ENCODE data around the gene PRDM16. TPM values are rescaled to one million over a fixed set of nuclear protein-coding genes. Genes with fewer than 3 reads are reported as not detected.
A peak's percentile ranks its signal among the peaks of the same experiment; 100 is the strongest.

Gene PRDM16
- 0.16 and 0.21 TPM in 2 replicates for polyA plus RNA-seq
- polyA minus RNA-seq: 2.7 and 5.1 TPM in 2 replicates

GRCh38 chr1:3068564-3069431, at the start of gene PRDM16:
PRDM16 (plus strand) TSS chr1:3069203; CDS start chr1:3069260, 57 bp downstream.
- Histone ChIP-seq H3K27ac (ENCODE audit: low read length) (no peak within 1 kb of the TSS), H3K4me2 (ENCODE audit: low read length) (peak within 1 kb of the TSS; percentile 48), H3K9me2 (ENCODE audit: insufficient read depth, low read length) (no peaks in the 10 kb centered on the region), H3K9me3 (ENCODE audit: low read length) (no peaks in the 10 kb centered on the region), H3K9ac (ENCODE audit: low read length) (peak within 1 kb of the TSS; percentile 58), H3K4me3 (ENCODE audit: low read length) (peak within 1 kb of the TSS; percentile 71), H3F3A (ENCODE audit: insufficient read depth, low read length, poor library complexity, severe bottlenecking) (no peaks in the 10 kb centered on the region), H3K36me3 (ENCODE audit: insufficient read depth, low read length) (no peaks in the 10 kb centered on the region), H3K79me2 (replicated peaks; ENCODE audit: insufficient read depth, low read length) (peaks cover 80% of the 10 kb centered on the region), H3K27me3 (ENCODE audit: insufficient read depth, low read depth, low read length) (peaks cover 54% of the 10 kb centered on the region), H2AFZ (ENCODE audit: low read depth, low read length) (no peak within 1 kb of the TSS), H4K20me1 (ENCODE audit: insufficient read depth) (no peaks in the 10 kb centered on the region)
- TF ChIP-seq EZH2 (IDR thresholded peaks at IDR 0.05; ENCODE audit: borderline replicate concordance, insufficient read depth, low read length, poor library complexity, severe bottlenecking) (peak; percentile 72), POLR2AphosphoS5 (IDR thresholded peaks at IDR 0.05) (no peak), RAD21 (conservative IDR thresholded peaks at IDR 0.05) (no peak), EP300 (conservative IDR thresholded peaks at IDR 0.05; ENCODE audit: poor library complexity, severe bottlenecking) (no peak), REST (IDR thresholded peaks at IDR 0.05; ENCODE audit: borderline replicate concordance) (no peak), CTCF (IDR thresholded peaks at IDR 0.05; ENCODE audit: poor library complexity, severe bottlenecking) (no peak), SMC3 (conservative IDR thresholded peaks at IDR 0.05; ENCODE audit: poor library complexity) (peak; percentile 15), TAF1 (IDR thresholded peaks at IDR 0.05; ENCODE audit: low read depth) (no peak), MXI1 (conservative IDR thresholded peaks at IDR 0.05; ENCODE audit: poor library complexity, severe bottlenecking) (no peak)

- TF ChIP-seq EZH2 (IDR thresholded peaks at IDR 0.05; ENCODE audit: borderline replicate concordance, insufficient read depth, low read length, poor library complexity, severe bottlenecking): no peak
- TF ChIP-seq TAF1 (IDR thresholded peaks at IDR 0.05; ENCODE audit: low read depth): no peak
- no peak for TF ChIP-seq MXI1 (conservative IDR thresholded peaks at IDR 0.05; ENCODE audit: poor library complexity, severe bottlenecking)
- TF ChIP-seq REST (IDR thresholded peaks at IDR 0.05; ENCODE audit: borderline replicate concordance): no peak
- TF ChIP-seq CTCF (IDR thresholded peaks at IDR 0.05; ENCODE audit: poor library complexity, severe bottlenecking): no peak
- no peak for TF ChIP-seq SMC3 (conservative IDR thresholded peaks at IDR 0.05; ENCODE audit: poor library complexity)
- no peak for TF ChIP-seq EP300 (conservative IDR thresholded peaks at IDR 0.05; ENCODE audit: poor library complexity, severe bottlenecking)
- no peak for TF ChIP-seq RAD21 (conservative IDR thresholded peaks at IDR 0.05)
- no peak for TF ChIP-seq POLR2AphosphoS5 (IDR thresholded peaks at IDR 0.05)
- Histone ChIP-seq H3K27ac (ENCODE audit: low read length) (no peak overlapping the region), H3K79me2 (replicated peaks; ENCODE audit: insufficient read depth, low read length) (no peaks in the 10 kb centered on the region), H3K9ac (ENCODE audit: low read length) (no peak overlapping the region), H3F3A (ENCODE audit: insufficient read depth, low read length, poor library complexity, severe bottlenecking) (no peaks in the 10 kb centered on the region), H3K9me2 (ENCODE audit: insufficient read depth, low read length) (no peaks in the 10 kb centered on the region), H3K4me2 (ENCODE audit: low read length) (no peak overlapping the region), H3K27me3 (ENCODE audit: insufficient read depth, low read depth, low read length) (no peaks in the 10 kb centered on the region), H3K36me3 (ENCODE audit: insufficient read depth, low read length) (no peaks in the 10 kb centered on the region), H4K20me1 (ENCODE audit: insufficient read depth) (no peaks in the 10 kb centered on the region), H3K9me3 (ENCODE audit: low read length) (no peaks in the 10 kb centered on the region), H3K4me3 (ENCODE audit: low read length) (no peak overlapping the region), H2AFZ (ENCODE audit: low read depth, low read length) (no peak overlapping the region)
Measured at GRCh38 chr1:3019516-3020051, 49.4 kb upstream of the PRDM16 start.

All from neural cell (in vitro differentiated cells).